ENCODE results near the gene ARHGAP25.

ARHGAP25 gene

GRCh38 chr2:68700560-68700959 lies 34.1 kb upstream of the ARHGAP25 start:
- no peak for TF ChIP-seq MAX (IDR thresholded peaks at IDR 0.05)
- no peak for TF ChIP-seq ZBTB7A (IDR thresholded peaks at IDR 0.05; ENCODE audit: low read depth)
- no peak for TF ChIP-seq FOXM1 (IDR thresholded peaks at IDR 0.05; ENCODE audit: borderline replicate concordance, low read depth)
- no peak for TF ChIP-seq CEBPB (IDR thresholded peaks at IDR 0.05)
- no peak for TF ChIP-seq CREB1 (IDR thresholded peaks at IDR 0.05; ENCODE audit: low read depth)
- TF ChIP-seq TCF12 (IDR thresholded peaks at IDR 0.05; ENCODE audit: low read depth): no peak
- TF ChIP-seq TAF1 (IDR thresholded peaks at IDR 0.05; ENCODE audit: low read depth): no peak
- no peak for TF ChIP-seq REST (IDR thresholded peaks at IDR 0.05; ENCODE audit: low read depth)
- no peak for TF ChIP-seq USF1 (IDR thresholded peaks at IDR 0.05)
- TF ChIP-seq YY1 (IDR thresholded peaks at IDR 0.05; ENCODE audit: low read depth): no peak
- no peak for TF ChIP-seq NFIC (IDR thresholded peaks at IDR 0.05)
- TF ChIP-seq TEAD4 (IDR thresholded peaks at IDR 0.05): no peak
- no peak for TF ChIP-seq RAD21 (IDR thresholded peaks at IDR 0.05; ENCODE audit: low read depth)
- TF ChIP-seq EGR1 (IDR thresholded peaks at IDR 0.05): no peak
- no peak for TF ChIP-seq EP300 (IDR thresholded peaks at IDR 0.05; ENCODE audit: borderline replicate concordance)

- TF ChIP-seq EGR1 (IDR thresholded peaks at IDR 0.05): no peak
- TF ChIP-seq REST (IDR thresholded peaks at IDR 0.05; ENCODE audit: low read depth): no peak
- TF ChIP-seq TCF12 (IDR thresholded peaks at IDR 0.05; ENCODE audit: low read depth): no peak
- TF ChIP-seq MAX (IDR thresholded peaks at IDR 0.05): no peak
- TF ChIP-seq FOXM1 (IDR thresholded peaks at IDR 0.05; ENCODE audit: borderline replicate concordance, low read depth): no peak
- no peak for TF ChIP-seq EP300 (IDR thresholded peaks at IDR 0.05; ENCODE audit: borderline replicate concordance)
- TF ChIP-seq TEAD4 (IDR thresholded peaks at IDR 0.05): no peak
- TF ChIP-seq RAD21 (IDR thresholded peaks at IDR 0.05; ENCODE audit: low read depth): no peak
- no peak for TF ChIP-seq USF1 (IDR thresholded peaks at IDR 0.05)
- no peak for TF ChIP-seq ZBTB7A (IDR thresholded peaks at IDR 0.05; ENCODE audit: low read depth)
- no peak for TF ChIP-seq CREB1 (IDR thresholded peaks at IDR 0.05; ENCODE audit: low read depth)
- no peak for TF ChIP-seq NFIC (IDR thresholded peaks at IDR 0.05)
- no peak for TF ChIP-seq TAF1 (IDR thresholded peaks at IDR 0.05; ENCODE audit: low read depth)
- no peak for TF ChIP-seq CEBPB (IDR thresholded peaks at IDR 0.05)
- no peak for TF ChIP-seq YY1 (IDR thresholded peaks at IDR 0.05; ENCODE audit: low read depth)
These were observed 28.0 kb upstream of the ARHGAP25 start for GRCh38 chr2:68706637-68707036.

- TF ChIP-seq YY1 (IDR thresholded peaks at IDR 0.05; ENCODE audit: low read depth) (no peak), ZBTB7A (IDR thresholded peaks at IDR 0.05; ENCODE audit: low read depth) (no peak), REST (IDR thresholded peaks at IDR 0.05; ENCODE audit: low read depth) (no peak), MAX (IDR thresholded peaks at IDR 0.05) (no peak)
These were observed 26.0 kb upstream of the ARHGAP25 start for GRCh38 chr2:68708629-68709028.

GRCh38 chr2:68709421-68709911 lies 25.1 kb upstream of the ARHGAP25 start:
- TF ChIP-seq RAD21 (IDR thresholded peaks at IDR 0.05; ENCODE audit: low read depth) (peak; percentile 76), EP300 (IDR thresholded peaks at IDR 0.05; ENCODE audit: borderline replicate concordance) (no peak), TCF12 (IDR thresholded peaks at IDR 0.05; ENCODE audit: low read depth) (no peak), ZBTB7A (IDR thresholded peaks at IDR 0.05; ENCODE audit: low read depth) (no peak), TAF1 (IDR thresholded peaks at IDR 0.05; ENCODE audit: low read depth) (no peak), USF1 (IDR thresholded peaks at IDR 0.05) (no peak)

All from Ishikawa (cell line).